Measurements from ENCODE around the gene TMPRSS6.

The TMPRSS6 gene

GRCh38 chr22:37047006-37047405, 62.5 kb downstream of the TMPRSS6 start:
- no peak for DNase-seq (ENCODE audit: low read depth)
- no peak overlapping the region for H3K4me3 ChIP-seq (ENCODE audit: low read length)
- no peak for TF ChIP-seq CTCF (conservative IDR thresholded peaks at IDR 0.05; ENCODE audit: low read depth, low read length)

- no peak overlapping the region for H3K4me3 ChIP-seq (ENCODE audit: low read length)
- no peak for TF ChIP-seq CTCF (conservative IDR thresholded peaks at IDR 0.05; ENCODE audit: low read depth, low read length)
- no peak for DNase-seq (ENCODE audit: low read depth)
Observed at GRCh38 chr22:37046589-37046988, 62.9 kb downstream of the TMPRSS6 start.

GRCh38 chr22:37045958-37046357, 63.6 kb downstream of the TMPRSS6 start:
- no peak overlapping the region for H3K4me3 ChIP-seq (ENCODE audit: low read length)
- DNase-seq (ENCODE audit: low read depth) = no peak
- TF ChIP-seq CTCF (conservative IDR thresholded peaks at IDR 0.05; ENCODE audit: low read depth, low read length) = peak; percentile 80

GRCh38 chr22:37044634-37045625, 64.6 kb downstream of the TMPRSS6 start:
- H3K4me3 ChIP-seq (ENCODE audit: low read length) = no peak overlapping the region
- no peak for TF ChIP-seq CTCF (conservative IDR thresholded peaks at IDR 0.05; ENCODE audit: low read depth, low read length)
- DNase-seq (ENCODE audit: low read depth) = no peak

GRCh38 chr22:37043828-37044538, 65.5 kb downstream of the TMPRSS6 start:
- peak; percentile 72 for TF ChIP-seq CTCF (conservative IDR thresholded peaks at IDR 0.05; ENCODE audit: low read depth, low read length)
- H3K4me3 ChIP-seq (ENCODE audit: low read length) = no peak overlapping the region
- DNase-seq (ENCODE audit: low read depth) = no peak

GRCh38 chr22:37043209-37043827, 66.2 kb downstream of the TMPRSS6 start:
- DNase-seq (ENCODE audit: low read depth) = no peak
- TF ChIP-seq CTCF (conservative IDR thresholded peaks at IDR 0.05; ENCODE audit: low read depth, low read length) = no peak
- no peak overlapping the region for H3K4me3 ChIP-seq (ENCODE audit: low read length)
